DND-41 (cell line): ENCODE measurements around the gene LYST.

Experiments used
- ATAC-seq: fragments of 200-7000 bp; cut with Tn5 transposase; 3 replicates; pipeline ENCODE4 v1.9.1; 2021; ENCODE audit warnings: low read depth; ENCODE audit not compliant: insufficient read depth
- DNase-seq: peaks from one replicate; pipeline ENCODE4 v3.0.0-alpha.2; 2020
- H2AFZ ChIP-seq: 2 replicates; pipeline ENCODE4 v1.6.0; 2012; ENCODE audit warnings: low read depth, low read length
- H3K27ac ChIP-seq: 2 replicates; pipeline ENCODE4 v1.5.1; 2012; ENCODE audit warnings: low read length, inconsistent platforms
- H3K27me3 ChIP-seq: fragments of 200-600 bp; sonication (generic); 2 replicates; pipeline ENCODE4 v1.6.0; 2012; ENCODE audit warnings: low read length, mild to moderate bottlenecking, inconsistent platforms; ENCODE audit not compliant: insufficient read depth, poor library complexity
- H3K36me3 ChIP-seq: 2 replicates; pipeline ENCODE4 v1.5.1; 2012; ENCODE audit warnings: low read length, inconsistent platforms; ENCODE audit not compliant: insufficient read depth
- H3K4me1 ChIP-seq: 2 replicates; pipeline ENCODE4 v1.5.1; 2012; ENCODE audit warnings: mild to moderate bottlenecking, low read length; ENCODE audit not compliant: insufficient read depth
- H3K4me2 ChIP-seq: 2 replicates; pipeline ENCODE4 v1.6.0; 2012; ENCODE audit warnings: mild to moderate bottlenecking, moderate library complexity, low read length, inconsistent platforms; ENCODE audit not compliant: insufficient read depth
- H3K4me3 ChIP-seq, 2 experiments: fragments of 200-600 bp in 1 of 2; shearing (Covaris generic) in 1 of 2; 2 replicates each; pipeline ENCODE4 v1.5.1; 2012 to 2016; ENCODE audit warnings: inconsistent platforms in 2 of 2, low read length in 2 of 2, mild to moderate bottlenecking in 2 of 2, low read depth in 1 of 2, moderate library complexity in 1 of 2
- H3K79me2 ChIP-seq: 2 replicates; pipeline ENCODE4 v1.6.0; 2012; ENCODE audit warnings: low read length, inconsistent platforms; ENCODE audit not compliant: insufficient read depth
- H3K9ac ChIP-seq: 2 replicates; pipeline ENCODE4 v1.6.0; 2012; ENCODE audit warnings: low read depth, mild to moderate bottlenecking, inconsistent platforms, low read length, moderate library complexity
- H3K9me3 ChIP-seq: 2 replicates; pipeline ENCODE4 v1.5.1; 2012; ENCODE audit warnings: low read length, moderate library complexity, mild to moderate bottlenecking, inconsistent platforms; ENCODE audit not compliant: insufficient read depth, severe bottlenecking
- H4K20me1 ChIP-seq: 2 replicates; pipeline ENCODE4 v1.6.0; 2012; ENCODE audit warnings: low read length; ENCODE audit not compliant: insufficient read depth
- EZH2 ChIP-seq: IDR thresholded peaks from 3 replicates; pipeline ENCODE4 v1.6.1; 2012; ENCODE audit warnings: borderline replicate concordance, low read depth, mild to moderate bottlenecking, moderate library complexity, low read length, inconsistent platforms; ENCODE audit not compliant: severe bottlenecking
- TF ChIP-seq, protein P1 (sequence below): IDR thresholded peaks from 2 replicates; pipeline ENCODE4 v1.5.1; 2012; ENCODE audit warnings: borderline replicate concordance, low read length, moderate library complexity, mild to moderate bottlenecking; ENCODE audit not compliant: poor library complexity, severe bottlenecking; ENCODE audit errors: extremely low read depth

LYST gene

DNA sequence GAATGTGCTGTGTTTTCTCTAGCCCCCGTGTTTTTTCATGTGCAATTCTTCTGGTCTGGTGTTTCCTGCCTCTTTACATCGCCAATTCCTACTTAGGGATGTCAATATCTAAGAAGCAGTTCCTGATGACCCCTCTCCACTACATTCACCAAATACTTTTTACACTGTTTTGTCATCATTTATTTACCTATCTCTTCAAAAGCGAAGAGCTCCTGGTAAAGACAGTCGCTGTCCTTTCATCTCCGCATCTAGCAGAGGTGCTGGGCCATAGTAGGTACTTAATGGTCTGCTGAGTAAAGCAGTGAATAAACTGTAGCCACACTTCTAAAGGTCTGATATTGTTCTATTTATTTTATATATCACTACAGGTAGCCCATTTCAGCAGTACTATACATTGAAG is 43.0 kb downstream of the LYST start:
- ATAC-seq, result no peak
- Histone ChIP-seq H3K4me2 (no peak overlapping the region), H3K4me1 (no peaks in the 10 kb centered on the region), H3K79me2 (no peaks in the 10 kb centered on the region), H4K20me1 (no peaks in the 10 kb centered on the region), H3K27ac (no peak overlapping the region), H2AFZ (no peak overlapping the region), H3K9me3 (no peaks in the 10 kb centered on the region), H3K36me3 (no peaks in the 10 kb centered on the region), H3K27me3 (no peaks in the 10 kb centered on the region), H3K9ac (no peak overlapping the region), H3K4me3 (no peak overlapping the region)
- DNase-seq, result no peak
- TF ChIP-seq EZH2, result no peak
- TF ChIP-seq, protein P1, sequence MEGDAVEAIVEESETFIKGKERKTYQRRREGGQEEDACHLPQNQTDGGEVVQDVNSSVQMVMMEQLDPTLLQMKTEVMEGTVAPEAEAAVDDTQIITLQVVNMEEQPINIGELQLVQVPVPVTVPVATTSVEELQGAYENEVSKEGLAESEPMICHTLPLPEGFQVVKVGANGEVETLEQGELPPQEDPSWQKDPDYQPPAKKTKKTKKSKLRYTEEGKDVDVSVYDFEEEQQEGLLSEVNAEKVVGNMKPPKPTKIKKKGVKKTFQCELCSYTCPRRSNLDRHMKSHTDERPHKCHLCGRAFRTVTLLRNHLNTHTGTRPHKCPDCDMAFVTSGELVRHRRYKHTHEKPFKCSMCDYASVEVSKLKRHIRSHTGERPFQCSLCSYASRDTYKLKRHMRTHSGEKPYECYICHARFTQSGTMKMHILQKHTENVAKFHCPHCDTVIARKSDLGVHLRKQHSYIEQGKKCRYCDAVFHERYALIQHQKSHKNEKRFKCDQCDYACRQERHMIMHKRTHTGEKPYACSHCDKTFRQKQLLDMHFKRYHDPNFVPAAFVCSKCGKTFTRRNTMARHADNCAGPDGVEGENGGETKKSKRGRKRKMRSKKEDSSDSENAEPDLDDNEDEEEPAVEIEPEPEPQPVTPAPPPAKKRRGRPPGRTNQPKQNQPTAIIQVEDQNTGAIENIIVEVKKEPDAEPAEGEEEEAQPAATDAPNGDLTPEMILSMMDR, result no peak

DNA sequence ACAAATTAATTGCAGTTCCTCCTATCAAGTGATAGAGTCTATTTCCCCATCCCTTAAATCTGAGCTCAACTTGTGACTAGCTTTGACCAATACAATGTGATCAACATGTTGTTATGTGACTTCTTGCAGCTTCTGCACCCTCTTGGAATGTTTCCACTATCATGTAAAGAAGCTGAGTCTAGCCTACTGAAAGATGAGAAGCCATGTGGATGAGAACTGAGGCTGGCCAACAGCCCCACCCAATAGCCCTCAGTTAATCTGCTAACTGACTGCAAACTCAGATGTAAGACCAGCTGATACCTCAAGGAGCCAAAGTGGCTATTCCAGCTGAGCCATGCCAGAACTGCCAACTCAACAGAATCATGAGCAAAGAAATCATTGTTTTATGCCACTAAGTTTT is 44.0 kb downstream of the LYST start:
- Histone ChIP-seq H3K9ac (no peak overlapping the region), H3K4me2 (no peak overlapping the region), H3K36me3 (no peaks in the 10 kb centered on the region), H3K79me2 (no peaks in the 10 kb centered on the region), H3K27ac (no peak overlapping the region), H3K4me3 (no peak overlapping the region), H3K9me3 (no peaks in the 10 kb centered on the region), H4K20me1 (no peaks in the 10 kb centered on the region), H3K27me3 (no peaks in the 10 kb centered on the region), H2AFZ (no peak overlapping the region), H3K4me1 (no peaks in the 10 kb centered on the region)
- DNase-seq, result no peak
- TF ChIP-seq EZH2, result no peak
- TF ChIP-seq, protein P1, result no peak
- ATAC-seq, result no peak

DNA sequence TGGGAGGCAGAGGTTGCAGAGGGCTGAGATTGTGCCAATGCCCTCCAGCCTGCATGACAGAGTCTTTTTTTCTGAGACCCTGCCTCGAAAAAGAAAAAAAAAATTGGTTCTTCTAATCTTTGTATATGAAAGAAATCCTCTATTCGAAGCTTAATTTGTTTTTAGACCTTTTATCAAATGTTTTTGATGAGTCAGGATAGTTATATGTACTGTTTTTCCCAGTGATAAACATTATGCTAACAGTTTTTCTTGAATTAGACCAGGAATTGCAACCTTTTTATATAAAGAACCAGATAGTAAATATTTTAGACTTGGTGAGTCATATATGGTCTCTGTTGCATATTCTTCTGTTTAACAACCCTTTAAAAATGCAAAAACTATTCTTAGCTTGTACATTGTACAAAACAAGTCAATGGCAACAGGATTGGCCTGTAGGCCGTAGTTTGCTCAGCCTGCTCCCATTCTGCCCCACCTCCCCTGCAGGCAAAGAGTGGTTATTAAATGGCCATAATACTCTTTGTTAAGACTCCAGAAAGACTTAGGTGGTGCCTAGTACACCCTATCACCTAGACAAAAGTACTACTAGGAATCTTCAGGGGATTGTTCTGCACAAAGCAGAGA is 45.2 kb downstream of the LYST start:
- Histone ChIP-seq H2AFZ (no peak overlapping the region), H3K4me1 (no peaks in the 10 kb centered on the region), H3K27ac (no peak overlapping the region), H3K27me3 (no peaks in the 10 kb centered on the region), H4K20me1 (no peaks in the 10 kb centered on the region), H3K79me2 (no peaks in the 10 kb centered on the region), H3K4me3 (no peak overlapping the region), H3K4me2 (no peak overlapping the region), H3K9me3 (no peaks in the 10 kb centered on the region), H3K9ac (no peak overlapping the region), H3K36me3 (no peaks in the 10 kb centered on the region)
- ATAC-seq (no peak), DNase-seq (no peak)
- TF ChIP-seq, protein P1, result no peak

DNA sequence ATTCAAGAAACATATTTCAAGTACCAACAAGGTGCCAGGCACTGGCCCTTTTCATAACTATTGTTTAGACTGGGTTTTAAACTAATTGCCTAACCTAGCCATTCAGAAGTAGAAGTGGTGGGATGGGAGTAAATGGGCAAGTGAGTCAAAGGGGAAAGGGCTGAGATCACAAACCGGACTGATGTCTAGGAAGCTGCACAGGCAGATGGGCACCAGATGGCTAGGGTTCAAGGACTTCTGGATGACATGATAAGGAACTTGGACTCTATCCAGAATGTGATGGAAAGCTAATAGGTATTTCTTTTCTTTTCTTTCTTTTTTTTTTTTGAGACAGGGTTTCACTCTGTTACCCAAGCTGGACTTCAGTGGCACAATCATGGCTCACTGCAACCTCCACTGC is 46.6 kb downstream of the LYST start:
- ATAC-seq, result no peak
- no peak overlapping the region for H3K27ac ChIP-seq
- H3K36me3 ChIP-seq, result no peaks in the 10 kb centered on the region

More for the DNA sequence above, 46.6 kb downstream of the LYST start:
- H3K27me3 ChIP-seq, result no peaks in the 10 kb centered on the region
- TF ChIP-seq, protein P1, result no peak
- no peak for TF ChIP-seq EZH2
- no peak overlapping the region for H3K4me2 ChIP-seq
- H3K79me2 ChIP-seq, result no peaks in the 10 kb centered on the region
- no peaks in the 10 kb centered on the region for H3K9me3 ChIP-seq
- H3K4me1 ChIP-seq, result no peaks in the 10 kb centered on the region
- DNase-seq, result no peak
- no peak overlapping the region for H3K4me3 ChIP-seq
- no peaks in the 10 kb centered on the region for H4K20me1 ChIP-seq
- H3K9ac ChIP-seq, result no peak overlapping the region
- no peak overlapping the region for H2AFZ ChIP-seq
